A172 (cell line): ENCODE results near the gene BARX2. TPM values are rescaled to one million over a fixed set of nuclear protein-coding genes. Genes with fewer than 3 reads are reported as not detected.

ENCODE experiments used
- DNase-seq: peaks from one replicate; pipeline ENCODE4 v3.0.0-alpha.2; 2015; ENCODE audit warnings: low spot score
- total RNA-seq: library from RNA; depleted of rRNA; stranded (reverse); fragments of >200 nt; shearing (Covaris generic); gene quantifications from 2 replicates; pipeline ENCODE4 v1.2.3, GENCODE V29; 2014

The BARX2 gene
- total RNA-seq, 1 experiment from 2014 or later: not detected

DNA sequence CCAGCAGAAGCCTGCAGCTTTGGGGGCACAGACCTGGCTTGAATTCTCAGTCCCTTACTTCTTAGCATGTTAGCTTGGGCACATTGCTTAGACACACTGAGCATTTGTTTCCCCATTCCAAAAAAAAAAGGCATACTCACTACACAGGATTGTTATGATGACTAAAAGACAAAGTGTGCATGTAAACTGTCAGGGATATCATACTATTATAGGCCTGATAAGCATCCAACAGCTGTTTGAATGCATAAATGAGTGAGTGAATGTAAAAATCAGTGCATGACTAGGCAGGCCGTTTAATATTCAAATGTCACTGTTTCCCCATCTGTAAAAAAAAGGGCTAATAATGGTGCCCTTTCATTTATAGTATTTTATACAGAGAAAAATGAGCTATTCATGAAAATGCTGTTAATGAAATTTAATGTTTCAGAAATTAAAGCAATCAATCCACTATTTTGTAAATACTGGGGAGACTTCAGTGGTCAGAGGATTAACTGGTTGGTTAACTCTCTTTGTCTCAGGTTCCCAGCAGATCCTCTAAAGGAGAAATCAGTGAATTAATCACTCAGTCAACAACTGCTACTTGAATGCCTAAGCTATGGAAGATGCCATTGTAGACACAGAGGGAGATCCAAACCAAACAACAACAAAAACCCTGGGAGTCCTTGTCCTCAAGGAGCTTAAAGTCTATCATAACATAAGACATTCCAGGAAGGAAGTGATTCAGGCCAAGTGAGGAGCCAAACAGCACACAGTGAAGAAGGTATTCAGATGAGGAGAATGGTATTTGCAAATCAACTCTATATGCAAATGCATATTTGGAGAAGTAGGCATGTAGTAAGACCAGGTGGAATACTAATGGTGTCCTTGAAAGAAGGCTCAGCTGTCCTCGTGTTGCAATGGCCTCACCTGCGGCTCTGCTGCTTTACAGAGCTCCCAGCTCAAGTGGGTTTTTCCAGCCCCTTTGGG lies 26.8 kb downstream of the BARX2 start:
- DNase-seq: no peak

DNA sequence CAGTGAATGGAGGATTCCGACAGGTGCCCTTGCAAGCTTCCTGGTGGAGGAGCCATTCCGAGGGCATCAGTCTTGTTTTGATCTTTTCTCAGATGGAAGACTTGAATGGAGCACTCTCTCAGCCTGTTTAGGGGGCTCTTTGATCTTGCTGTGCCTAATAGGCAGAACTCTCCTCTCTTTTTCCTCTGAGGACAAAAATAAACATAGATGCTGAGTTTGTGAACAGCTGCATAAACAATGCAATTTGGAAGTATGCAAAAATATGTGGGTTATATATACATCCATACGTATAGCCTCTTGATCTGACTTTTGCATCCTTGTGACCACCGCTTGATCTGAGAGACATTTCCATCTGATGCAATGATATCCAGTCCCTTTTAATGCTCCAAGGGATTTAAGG lies 29.1 kb downstream of the BARX2 start:
- no peak for DNase-seq

DNA sequence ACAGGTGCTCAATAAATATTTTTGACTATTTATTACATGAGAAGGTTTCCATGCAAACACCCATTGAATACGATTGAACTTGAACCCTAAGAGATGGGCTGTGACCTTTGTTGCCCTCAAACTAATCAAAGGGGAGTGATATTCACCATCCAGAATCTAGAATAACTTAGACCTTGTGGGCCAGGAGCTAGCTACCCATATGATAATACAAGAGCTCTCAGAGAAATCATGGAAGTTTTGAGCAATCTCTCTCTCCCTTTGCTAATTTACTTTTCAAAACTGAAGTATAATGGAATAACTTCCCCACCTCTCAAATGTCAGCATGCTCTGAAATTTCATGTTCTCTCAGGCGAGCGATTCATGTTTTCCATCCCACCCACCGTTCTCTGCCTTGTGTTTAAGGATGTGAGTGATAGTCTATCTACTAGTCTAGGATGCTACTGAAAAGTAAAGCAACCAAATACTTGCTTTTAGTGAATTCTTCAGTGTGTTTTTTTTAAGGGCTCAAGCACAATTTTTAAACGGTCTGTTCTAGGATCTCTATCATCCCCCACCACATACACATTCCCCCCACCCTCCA lies 33.3 kb downstream of the BARX2 start:
- no peak for DNase-seq

GRCh38 chr11:129410395-129410960 lies 34.8 kb downstream of the BARX2 start:
- no peak for DNase-seq

DNA sequence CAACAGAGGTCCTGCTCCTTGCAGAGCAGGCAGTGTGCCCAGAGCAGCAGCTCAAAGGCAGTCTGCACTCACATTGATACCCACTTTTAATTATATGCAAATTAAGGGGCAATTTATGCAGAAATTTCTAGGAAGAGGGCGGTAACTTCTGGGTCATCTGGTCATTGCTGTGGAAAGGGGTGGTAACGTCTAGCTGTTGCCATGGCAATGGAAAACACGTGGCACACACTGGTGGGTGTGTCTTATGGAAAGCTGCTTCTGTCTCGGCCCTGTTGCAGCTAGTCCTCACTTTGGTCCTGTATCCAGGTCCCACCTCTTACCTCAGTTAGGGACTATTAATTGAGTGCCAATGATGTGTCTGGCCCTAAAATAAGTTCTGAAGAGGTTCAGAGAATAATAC lies 36.8 kb downstream of the BARX2 start:
- no peak for DNase-seq

- no peak for DNase-seq
These were observed 38.7 kb downstream of the BARX2 start for GRCh38 chr11:129414144-129414872.

DNA sequence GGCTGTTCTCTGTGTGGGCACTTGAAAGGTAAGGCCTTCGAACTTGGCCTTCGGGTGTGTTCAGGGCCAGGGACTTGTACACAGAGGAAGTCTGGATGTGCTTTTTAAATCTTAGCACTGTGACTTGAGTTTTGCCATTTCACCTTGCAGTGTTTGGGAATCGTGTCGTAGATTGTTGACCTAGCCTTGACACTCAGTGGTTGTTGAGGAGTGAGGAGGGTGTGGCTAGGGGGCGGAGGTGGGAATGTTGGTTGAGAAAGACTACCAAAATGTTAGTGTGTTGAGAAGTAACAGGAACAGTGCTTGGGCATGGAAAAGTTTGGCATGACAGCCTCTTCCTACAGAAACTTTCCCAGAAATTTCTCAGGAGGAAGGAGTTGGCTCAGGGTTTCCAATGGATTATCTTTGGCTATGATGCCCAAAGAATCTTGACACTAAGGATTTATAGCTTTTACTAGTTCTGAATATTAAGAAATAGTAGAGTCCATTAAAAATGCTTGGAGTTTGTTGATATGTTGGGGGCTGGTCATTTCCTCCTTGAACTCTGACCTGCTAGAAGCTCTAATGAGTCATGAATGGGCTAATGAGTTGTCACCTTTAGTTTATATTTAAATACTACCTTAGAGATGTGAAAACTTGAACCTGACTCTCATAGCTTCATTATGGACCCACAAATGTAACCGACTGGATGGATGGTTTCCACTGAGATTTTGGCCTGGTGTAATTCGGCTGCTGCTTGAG lies 40.6 kb downstream of the BARX2 start:
- DNase-seq: no peak

- no peak for DNase-seq
These were observed 41.8 kb downstream of the BARX2 start for GRCh38 chr11:129417458-129417857.

- no peak for DNase-seq
These were observed 42.4 kb downstream of the BARX2 start for GRCh38 chr11:129418039-129418438.

DNA sequence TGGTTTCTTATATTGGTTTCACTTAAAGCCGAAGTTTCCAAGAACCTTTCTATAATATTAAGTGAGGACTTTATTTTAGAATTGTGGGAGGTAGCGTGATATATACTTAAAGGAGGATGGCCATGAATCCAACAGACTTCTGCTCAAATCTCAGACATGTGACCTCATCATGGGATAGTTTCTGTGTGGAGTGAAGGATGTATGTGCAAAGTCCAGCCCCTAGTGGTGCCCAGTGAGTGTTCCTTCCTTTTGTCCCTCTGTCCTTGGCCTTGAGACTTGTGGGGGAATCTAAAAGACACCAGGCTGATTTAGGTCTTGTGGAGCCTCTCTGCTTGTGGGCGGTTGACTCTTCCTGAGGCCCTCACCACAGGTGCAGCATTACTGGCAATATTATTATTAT lies 43.7 kb downstream of the BARX2 start:
- DNase-seq: no peak

- DNase-seq: no peak
These were observed 47.8 kb downstream of the BARX2 start for GRCh38 chr11:129423426-129423825.

DNA sequence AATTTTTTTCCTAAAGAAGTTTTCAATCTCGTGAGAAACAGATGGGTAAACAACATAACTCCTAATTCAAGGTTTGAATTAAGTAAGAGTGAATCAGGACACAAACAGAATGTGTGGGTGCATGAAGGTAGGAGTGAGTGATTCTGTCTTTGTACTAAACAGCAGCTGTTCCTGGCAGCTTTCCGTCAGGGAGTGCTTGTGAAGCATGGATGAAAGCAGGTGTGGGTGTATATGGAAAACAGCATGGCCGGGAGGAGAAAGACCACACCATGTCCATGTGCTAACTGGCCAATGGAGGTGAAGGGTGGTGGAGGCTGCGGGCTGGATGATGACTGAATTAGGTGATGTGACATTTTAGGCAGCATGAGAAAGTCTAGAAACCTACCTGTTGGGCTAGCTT lies 49.6 kb downstream of the BARX2 start:
- no peak for DNase-seq

- DNase-seq: no peak
These were observed 50.4 kb downstream of the BARX2 start for GRCh38 chr11:129426038-129426437.

GRCh38 chr11:129426776-129427175 lies 51.1 kb downstream of the BARX2 start:
- no peak for DNase-seq

DNA sequence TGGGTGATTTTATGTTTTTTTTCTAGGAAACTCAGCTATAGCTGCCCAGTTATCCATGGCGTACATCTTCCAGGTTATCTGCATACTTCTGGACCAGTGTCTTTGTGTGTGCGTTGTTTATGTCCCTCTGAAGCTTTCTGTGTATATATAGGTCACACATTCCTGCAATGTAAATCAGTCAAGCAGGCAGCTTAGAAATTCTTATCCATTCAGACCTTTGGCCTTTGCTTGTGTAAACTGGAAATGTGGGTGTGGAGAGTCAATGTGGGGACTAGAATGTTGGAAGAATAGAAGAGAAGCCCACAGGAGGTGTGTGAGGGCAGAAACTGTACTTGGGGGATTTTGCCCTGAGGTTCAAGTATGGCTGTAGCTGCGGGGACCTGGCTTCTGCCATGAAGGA lies 51.7 kb downstream of the BARX2 start:
- DNase-seq: no peak

DNA sequence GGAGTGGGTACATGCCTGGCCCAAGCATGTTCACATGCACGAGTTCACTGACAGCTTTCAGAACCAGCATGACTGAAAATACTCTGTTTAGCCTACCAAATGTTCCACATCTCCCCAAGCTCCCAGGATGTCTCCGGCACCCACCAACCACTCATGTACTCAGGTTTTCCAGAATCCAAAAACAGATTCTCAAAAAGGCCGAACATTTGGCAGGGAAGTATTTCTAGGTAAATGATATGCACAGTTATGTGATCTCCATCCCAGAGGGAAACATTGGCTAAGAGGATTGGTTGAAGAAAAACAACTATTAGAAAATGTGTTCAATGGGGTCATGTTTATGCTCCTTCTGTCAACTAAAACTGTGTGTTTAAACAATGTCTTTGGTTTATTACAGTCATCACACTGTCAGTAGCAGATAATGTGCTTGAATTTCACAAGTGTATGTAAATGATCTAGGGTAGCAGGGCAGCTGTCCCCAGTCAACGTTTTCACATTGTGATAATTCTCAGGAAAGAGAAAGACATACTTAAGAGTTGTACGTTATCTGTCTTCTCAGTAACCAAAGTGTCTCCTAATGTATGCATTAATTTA lies 52.3 kb downstream of the BARX2 start:
- DNase-seq: no peak

- DNase-seq: no peak
These were observed 52.9 kb downstream of the BARX2 start for GRCh38 chr11:129428557-129428956.

DNA sequence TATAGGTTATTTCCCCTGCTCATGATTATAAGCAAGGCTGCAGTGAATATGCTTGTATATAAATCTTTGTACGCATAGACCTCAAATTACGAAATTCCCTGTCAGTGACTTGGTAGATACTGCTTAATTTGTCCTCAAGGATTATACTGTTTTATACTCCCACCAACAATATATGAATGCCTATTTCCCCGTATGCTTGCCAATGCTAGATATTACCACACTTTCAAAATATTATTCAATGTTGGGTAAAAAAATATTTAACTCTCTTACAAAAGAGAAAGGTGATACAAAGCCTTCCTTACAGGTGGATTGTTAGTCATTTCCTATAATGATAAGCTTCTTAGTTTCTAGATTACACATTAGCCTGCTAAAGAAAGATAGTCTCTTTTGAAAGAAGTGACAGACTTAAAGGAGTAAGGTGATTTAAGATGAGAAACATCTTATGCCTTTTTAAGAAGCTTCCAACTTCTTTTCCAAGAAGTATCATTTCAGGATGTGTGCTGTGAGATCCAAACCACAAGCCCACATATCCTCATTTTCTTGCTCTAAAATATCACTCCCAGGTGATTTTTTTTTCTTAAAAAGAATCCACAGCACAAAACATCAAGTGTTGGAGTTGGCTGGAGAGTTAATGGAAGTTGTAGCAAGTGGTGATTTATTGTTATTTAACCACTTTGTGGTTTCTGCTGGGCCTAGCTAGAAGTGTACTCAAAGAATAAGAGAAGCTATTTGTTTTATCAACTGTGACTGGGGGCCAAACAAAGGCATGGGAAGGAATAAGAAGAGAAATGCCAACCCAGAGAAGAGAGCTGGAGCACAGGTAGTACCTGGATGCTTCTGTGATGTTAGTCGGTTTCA lies 59.2 kb downstream of the BARX2 start:
- peak; percentile 32 for DNase-seq

DNA sequence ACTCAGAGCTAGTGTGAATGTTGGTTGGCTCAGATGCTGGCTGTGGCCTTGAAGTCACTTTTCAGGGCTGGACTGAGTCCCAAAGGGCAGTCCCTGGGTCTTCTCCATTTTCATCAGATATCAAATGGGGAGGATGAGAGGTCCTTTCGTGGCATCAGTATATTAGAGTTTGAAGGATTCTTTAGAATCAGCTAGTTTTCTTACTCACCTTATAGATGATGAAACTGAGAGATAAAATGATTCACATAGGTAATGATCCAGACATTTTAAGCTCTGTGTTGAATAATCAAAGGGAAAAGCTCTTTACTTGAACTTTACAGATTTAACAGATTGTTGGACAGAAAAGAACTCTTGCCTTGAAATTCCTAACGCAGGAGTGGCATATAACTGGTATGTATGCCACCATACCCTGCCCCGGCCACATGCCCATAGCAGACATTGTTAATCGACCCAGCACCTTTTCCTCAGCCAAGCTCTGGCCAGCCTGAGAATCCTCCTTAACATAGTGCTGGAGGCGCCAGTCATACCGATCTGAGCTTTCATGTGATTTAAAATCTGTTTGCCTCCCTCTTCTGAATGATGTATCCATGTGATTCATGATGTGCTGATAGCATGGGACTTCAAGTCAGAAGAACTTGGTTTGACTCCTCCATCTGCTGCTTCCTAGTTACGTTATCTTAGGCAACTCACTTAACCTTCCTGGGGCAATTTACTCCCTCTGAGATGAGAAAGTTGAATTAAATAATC lies 60.0 kb downstream of the BARX2 start:
- no peak for DNase-seq
